GM12878 (cell line): ENCODE results near the gene IPO11. TPM values are rescaled to one million over a fixed set of nuclear protein-coding genes. Genes with fewer than 3 reads are reported as not detected.

Experiments
- ATAC-seq: fragments of 200-7000 bp; cut with Tn5 transposase; 3 replicates; pipeline ENCODE4 v1.9.1; 2020; ENCODE audit warnings: mild to moderate bottlenecking, moderate library complexity
- BruUV-seq: library from RNA; stranded (reverse); fragments of 400-500 nt; replicated peaks from 2 replicates; lab custom pipeline; 2021; lab: Mats Ljungman, UMichigan
- CTCF ChIA-PET: fragments of 300-600 bp; sonication (Branson Sonifier 250); formaldehyde crosslinking; extraction: SDS; loops from one replicate; lab custom pipeline; 2021; ENCODE audit warnings: inconsistent platforms; lab: Yijun Ruan, JAX
- POLR2A ChIA-PET: fragments of 350-600 bp; formaldehyde crosslinking; extraction: SDS; loops from one replicate; lab custom pipeline; 2021; ENCODE audit warnings: inconsistent platforms; lab: Charles Lee
- RAD21 ChIA-PET: fragments of 300-600 bp; sonication (Branson Sonifier 250); formaldehyde crosslinking; loops from one replicate; lab custom pipeline; 2023; ENCODE audit warnings: antibody characterized with exemption; ENCODE audit not compliant: unreplicated experiment; lab: Charles Lee
- SMC1A ChIA-PET: fragments of 300-600 bp; sonication (Branson Sonifier 250); formaldehyde crosslinking; loops from one replicate; lab custom pipeline; 2023; ENCODE audit not compliant: unreplicated experiment, uncharacterized antibody; lab: Charles Lee
- DNase-seq: peaks from one replicate; pipeline ENCODE4 v3.0.0-alpha.2; 2011; ENCODE audit warnings: low read depth, low spot score
- FAIRE-seq: peaks from 3 replicates; lab custom pipeline; 2011; peaks lifted over from hg19 to GRCh38; lab: Jason Lieb, UNC
- H2AFZ ChIP-seq: 2 replicates; pipeline ENCODE4 v1.6.0; 2011; ENCODE audit warnings: low read depth, low read length, control low read depth; ENCODE audit not compliant: control insufficient read depth
- H3K27ac ChIP-seq: 2 replicates; pipeline ENCODE4 v1.5.1; 2011; ENCODE audit warnings: control low read depth; ENCODE audit not compliant: control insufficient read depth, insufficient read depth
- H3K27me3 ChIP-seq, 2 experiments: replicated peaks in 1 of 2; 2 replicates each; pipeline versions ENCODE4 v1.6.0 to v1.6.1; 2011; ENCODE audit warnings: low read length in 1 of 2; ENCODE audit not compliant: control insufficient read depth in 2 of 2, insufficient read depth in 2 of 2
- H3K36me3 ChIP-seq, 2 experiments: 2 replicates each; pipeline ENCODE4 v1.5.1; 2011; ENCODE audit warnings: low read length in 1 of 2; ENCODE audit not compliant: control insufficient read depth in 2 of 2, insufficient read depth in 2 of 2
- H3K4me1 ChIP-seq: 2 replicates; pipeline ENCODE4 v1.6.1; 2011; ENCODE audit warnings: mild to moderate bottlenecking, low read length, moderate library complexity, mixed read lengths; ENCODE audit not compliant: control insufficient read depth, insufficient read depth
- H3K4me2 ChIP-seq: 2 replicates; pipeline ENCODE4 v1.6.0; 2011; ENCODE audit warnings: control low read depth; ENCODE audit not compliant: control insufficient read depth, insufficient read depth
- H3K4me3 ChIP-seq: fragments of 200-600 bp; sonication (generic); 2 replicates; pipeline ENCODE4 v1.5.1; 2016
- H3K79me2 ChIP-seq: 2 replicates; pipeline ENCODE4 v1.6.0; 2011; ENCODE audit warnings: low read length; ENCODE audit not compliant: control insufficient read depth, insufficient read depth
- H3K9ac ChIP-seq: 2 replicates; pipeline ENCODE4 v1.8.0; 2011; ENCODE audit warnings: low read length, control low read depth, mixed read lengths; ENCODE audit not compliant: control insufficient read depth, insufficient read depth
- H3K9me3 ChIP-seq: replicated peaks from 3 replicates; pipeline ENCODE4 v1.5.1; 2011; ENCODE audit warnings: mild to moderate bottlenecking, low read length; ENCODE audit not compliant: control insufficient read depth, insufficient read depth
- H4K20me1 ChIP-seq: 2 replicates; pipeline ENCODE4 v1.6.0; 2011; ENCODE audit not compliant: control insufficient read depth, insufficient read depth
- BCL11A ChIP-seq: IDR thresholded peaks from 2 replicates; pipeline ENCODE4 v1.6.1; 2011; ENCODE audit warnings: low read depth, low read length
- CREB1 ChIP-seq: IDR thresholded peaks from 2 replicates; pipeline ENCODE4 v1.6.1; 2012; ENCODE audit warnings: low read depth, mild to moderate bottlenecking, inconsistent platforms
- FOXK2 ChIP-seq: fragments of 450-650 bp; IDR thresholded peaks from 2 replicates; pipeline ENCODE4 v1.6.1; 2017; ENCODE audit warnings: mild to moderate bottlenecking, moderate library complexity
- NR2C1 ChIP-seq: fragments of 450-650 bp; IDR thresholded peaks from 2 replicates; pipeline ENCODE4 v1.6.1; 2017; ENCODE audit warnings: antibody characterized with exemption, mild to moderate bottlenecking, moderate library complexity
- PAX5 ChIP-seq: IDR thresholded peaks from 2 replicates; pipeline ENCODE4 v1.6.1; 2011; ENCODE audit warnings: low read depth, low read length, borderline replicate concordance
- RAD21 ChIP-seq: IDR thresholded peaks from 2 replicates; pipeline ENCODE4 v1.6.1; 2011; ENCODE audit warnings: mild to moderate bottlenecking, low read depth, low read length, moderate library complexity; ENCODE audit not compliant: insufficient read depth
- SPI1 ChIP-seq: IDR thresholded peaks from 2 replicates; pipeline ENCODE4 v1.6.1; 2011; ENCODE audit warnings: low read depth, mild to moderate bottlenecking, low read length, moderate library complexity, borderline replicate concordance; ENCODE audit not compliant: insufficient read depth
- TCF12 ChIP-seq: IDR thresholded peaks from 2 replicates; pipeline ENCODE4 v1.6.1; 2011; ENCODE audit warnings: low read depth, mild to moderate bottlenecking, low read length
- YBX1 ChIP-seq: fragments of 450-650 bp; IDR thresholded peaks from 2 replicates; pipeline ENCODE4 v1.6.1; 2016; ENCODE audit warnings: antibody characterized with exemption
- ZBED1 ChIP-seq: IDR thresholded peaks from 2 replicates; pipeline ENCODE4 v1.6.1; 2016; ENCODE audit warnings: borderline replicate concordance
- ZNF24 ChIP-seq: fragments of 450-650 bp; IDR thresholded peaks from 2 replicates; pipeline ENCODE4 v1.6.1; 2017; ENCODE audit warnings: antibody characterized with exemption, mild to moderate bottlenecking
- ZSCAN29 ChIP-seq: fragments of 450-650 bp; IDR thresholded peaks from 2 replicates; pipeline ENCODE4 v1.6.1; 2017; ENCODE audit warnings: mild to moderate bottlenecking, moderate library complexity
- WGBS: methylation state at CpG from one replicate; pipeline ENCODE4 v1.1.6; 2016; ENCODE audit warnings: low lambda C conversion rate; ENCODE audit not compliant: insufficient replicate concordance, insufficient coverage; ENCODE audit errors: missing lambda C conversion rate; 5-methylcytosine and 5-hydroxymethylcytosine counted together
- in situ Hi-C: fragments of 300-500 bp; cut with MboI; formaldehyde crosslinking; loops from 9 replicates; pipeline ENCODE4 v1.14.3; 2018; ENCODE audit warnings: mixed read lengths
- intact Hi-C: fragments of 100-400 bp; cut with micrococcal nuclease; formaldehyde crosslinking; loops from one replicate; pipeline ENCODE4 v1.14.2; 2022; ENCODE audit not compliant: unreplicated experiment
- polyA plus RNA-seq, 11 experiments: library from polyadenylated mRNA; depleted of rRNA in 4 of 11; unstranded in 6 of 11; stranded (reverse) in 5 of 11; fragments of >200 nt; fragmentation: Nextera tagmentation in 4 of 11; fragmentation: Illumina TruSeq in 1 of 11; extraction: Ambion mirVana in 4 of 11; extraction: Trizol in 1 of 11; gene quantifications; 1 replicate in 1 of 11; 2 replicates in 10 of 11; pipeline versions ENCODE4 v1.2.1 to v1.2.3, GENCODE V29; 2011 to 2016; ENCODE audit warnings: inconsistent platforms in 2 of 11, missing spikeins in 2 of 11, low read depth in 1 of 11
- total RNA-seq, 4 experiments: library from RNA; depleted of rRNA in 3 of 4; stranded (reverse); fragments of >200 nt in 3 of 4; fragmentation: Illumina TruSeq in 1 of 4; extraction: Trizol in 1 of 4; gene quantifications; 2 replicates each; pipeline versions ENCODE4 v1.2.1 to v1.2.3, GENCODE V29; 2013 to 2021
- TF ChIP-seq, protein P1 (sequence below): fragments of 450-650 bp; formaldehyde crosslinking; IDR thresholded peaks from 2 replicates; pipeline ENCODE4 v1.4.0; 2022; ENCODE audit warnings: mild to moderate bottlenecking, moderate library complexity
- TF ChIP-seq, protein P2 (sequence below): IDR thresholded peaks from 2 replicates; pipeline ENCODE4 v1.6.1; 2012; ENCODE audit warnings: low read length, inconsistent platforms
- TF ChIP-seq, protein P3 (sequence below): fragments of 450-650 bp; IDR thresholded peaks from 2 replicates; pipeline ENCODE4 v1.6.1; 2016; ENCODE audit warnings: mild to moderate bottlenecking, moderate library complexity, borderline replicate concordance

The IPO11 gene
- total and polyA plus RNA-seq, 10 of the 15 experiments (the other 5 are each of a cell fraction or from before 2014, with no cell fraction given): 14.1 to 49.3 (median 29.8) TPM

DNA sequence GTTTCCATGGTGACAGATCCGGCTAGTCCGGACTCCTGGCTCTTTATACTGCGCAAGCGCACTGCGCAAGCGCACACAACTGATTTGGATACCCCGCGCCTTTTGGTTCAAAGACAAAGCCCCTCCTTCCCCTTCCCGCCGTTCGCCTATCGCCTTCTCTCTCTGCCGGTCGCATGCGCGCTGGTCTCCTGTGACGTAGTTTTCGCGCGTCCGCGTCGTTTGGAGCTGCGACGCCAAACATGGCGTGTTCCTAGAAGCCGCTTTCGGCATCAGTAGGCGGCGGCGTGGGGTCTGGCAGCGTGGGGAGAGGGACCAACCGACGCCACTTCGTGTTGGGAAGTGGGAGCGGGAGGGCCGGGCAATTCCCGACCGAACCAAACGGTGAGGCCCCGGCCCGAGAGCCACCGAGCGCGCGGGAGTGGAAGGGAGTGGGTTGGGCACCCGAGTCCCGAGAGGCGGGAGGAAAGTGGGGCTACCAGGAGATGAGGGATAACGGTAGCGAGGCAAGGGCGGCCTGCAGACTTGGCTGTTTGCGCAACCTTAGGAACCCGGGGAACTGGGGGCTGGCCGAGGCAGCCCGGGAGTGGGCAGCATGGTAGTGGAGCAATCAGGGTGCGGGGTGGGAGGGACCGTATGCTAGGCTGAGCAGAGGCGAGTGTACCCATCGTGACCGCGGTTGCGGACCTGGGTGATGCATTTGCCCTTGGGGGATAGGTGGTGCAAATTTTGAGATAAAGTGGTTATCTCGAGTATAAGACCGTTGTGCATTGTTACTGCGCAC is at the start of gene IPO11 (continued):
- TF ChIP-seq, protein P1, sequence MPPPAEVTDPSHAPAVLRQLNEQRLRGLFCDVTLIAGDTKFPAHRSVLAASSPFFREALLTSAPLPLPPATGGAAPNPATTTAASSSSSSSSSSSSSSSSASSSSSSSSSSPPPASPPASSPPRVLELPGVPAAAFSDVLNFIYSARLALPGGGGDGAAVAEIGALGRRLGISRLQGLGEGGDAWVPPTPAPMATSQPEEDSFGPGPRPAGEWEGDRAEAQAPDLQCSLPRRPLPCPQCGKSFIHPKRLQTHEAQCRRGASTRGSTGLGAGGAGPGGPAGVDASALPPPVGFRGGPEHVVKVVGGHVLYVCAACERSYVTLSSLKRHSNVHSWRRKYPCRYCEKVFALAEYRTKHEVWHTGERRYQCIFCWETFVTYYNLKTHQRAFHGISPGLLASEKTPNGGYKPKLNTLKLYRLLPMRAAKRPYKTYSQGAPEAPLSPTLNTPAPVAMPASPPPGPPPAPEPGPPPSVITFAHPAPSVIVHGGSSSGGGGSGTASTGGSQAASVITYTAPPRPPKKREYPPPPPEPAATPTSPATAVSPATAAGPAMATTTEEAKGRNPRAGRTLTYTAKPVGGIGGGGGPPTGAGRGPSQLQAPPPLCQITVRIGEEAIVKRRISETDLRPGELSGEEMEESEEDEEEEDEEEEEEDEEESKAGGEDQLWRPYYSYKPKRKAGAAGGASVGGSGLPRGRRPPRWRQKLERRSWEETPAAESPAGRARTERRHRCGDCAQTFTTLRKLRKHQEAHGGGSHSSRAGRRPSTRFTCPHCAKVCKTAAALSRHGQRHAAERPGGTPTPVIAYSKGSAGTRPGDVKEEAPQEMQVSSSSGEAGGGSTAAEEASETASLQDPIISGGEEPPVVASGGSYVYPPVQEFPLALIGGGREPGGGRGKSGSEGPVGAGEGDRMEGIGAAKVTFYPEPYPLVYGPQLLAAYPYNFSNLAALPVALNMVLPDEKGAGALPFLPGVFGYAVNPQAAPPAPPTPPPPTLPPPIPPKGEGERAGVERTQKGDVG (CRISPR knock-in tag): no peak
- TF ChIP-seq, protein P2, sequence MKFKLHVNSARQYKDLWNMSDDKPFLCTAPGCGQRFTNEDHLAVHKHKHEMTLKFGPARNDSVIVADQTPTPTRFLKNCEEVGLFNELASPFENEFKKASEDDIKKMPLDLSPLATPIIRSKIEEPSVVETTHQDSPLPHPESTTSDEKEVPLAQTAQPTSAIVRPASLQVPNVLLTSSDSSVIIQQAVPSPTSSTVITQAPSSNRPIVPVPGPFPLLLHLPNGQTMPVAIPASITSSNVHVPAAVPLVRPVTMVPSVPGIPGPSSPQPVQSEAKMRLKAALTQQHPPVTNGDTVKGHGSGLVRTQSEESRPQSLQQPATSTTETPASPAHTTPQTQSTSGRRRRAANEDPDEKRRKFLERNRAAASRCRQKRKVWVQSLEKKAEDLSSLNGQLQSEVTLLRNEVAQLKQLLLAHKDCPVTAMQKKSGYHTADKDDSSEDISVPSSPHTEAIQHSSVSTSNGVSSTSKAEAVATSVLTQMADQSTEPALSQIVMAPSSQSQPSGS: no peak
- TF ChIP-seq YBX1: no peak
- TF ChIP-seq CREB1: peak; percentile 100

DNA sequence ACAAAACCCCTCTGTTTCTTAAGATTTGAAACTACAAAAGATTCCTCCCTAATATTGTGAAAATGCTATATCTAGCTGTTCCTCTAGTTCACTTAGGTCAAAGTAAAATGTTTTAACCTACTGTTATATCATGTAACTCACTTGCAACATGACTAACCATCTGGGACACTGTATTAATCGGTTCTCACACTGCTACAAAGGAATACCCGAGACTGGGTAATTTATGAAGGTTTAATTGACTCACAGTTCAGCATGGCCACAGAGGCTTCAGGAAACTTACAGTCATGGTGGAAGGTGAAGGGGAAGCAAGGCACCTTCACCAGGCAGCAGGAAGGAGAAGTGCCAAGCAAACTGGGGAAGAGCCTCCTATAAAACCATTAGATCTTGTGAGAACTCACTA is 43.5 kb upstream of the IPO11 start:
- Histone ChIP-seq H4K20me1 (no peaks in the 10 kb centered on the region), H3K4me1 (no peaks in the 10 kb centered on the region), H3K36me3 (peaks cover 3 to 27% of the 10 kb centered on the region in 2 experiments), H3K4me2 (no peak overlapping the region), H3K27ac (no peak overlapping the region), H3K9me3 (no peaks in the 10 kb centered on the region; the same call in 2 of the 3 replicates), H2AFZ (no peak overlapping the region), H3K4me3 (no peak overlapping the region), H3K9ac (no peak overlapping the region), H3K27me3 (no peaks in the 10 kb centered on the region), H3K79me2 (no peaks in the 10 kb centered on the region)
- ChIA-PET POLR2A (no interaction called here), CTCF (interaction anchor here (1.9 kb wide), 1 partner anchor 144 kb away, joined by 7 read pairs; no protein-coding TSS in a partner anchor), RAD21 (no interaction called here), SMC1A (interaction anchor here (0.6 to 1.7 kb wide), 2 partner anchors 24 to 145 kb away, joined by 3 to 7 read pairs; no protein-coding TSS in a partner anchor)
- BruUV-seq: no TSS peak
- WGBS: 48% methylated on average over 2 of the region's 2 CpGs
- no peak for DNase-seq
- no peak for ATAC-seq
- FAIRE-seq: no peak
- intact Hi-C loops: no loop called here
- in situ Hi-C loops: no loop called here
- no peak for TF ChIP-seq BCL11A
- TF ChIP-seq PAX5: no peak
- TF ChIP-seq SPI1: no peak
- TF ChIP-seq, protein P3, sequence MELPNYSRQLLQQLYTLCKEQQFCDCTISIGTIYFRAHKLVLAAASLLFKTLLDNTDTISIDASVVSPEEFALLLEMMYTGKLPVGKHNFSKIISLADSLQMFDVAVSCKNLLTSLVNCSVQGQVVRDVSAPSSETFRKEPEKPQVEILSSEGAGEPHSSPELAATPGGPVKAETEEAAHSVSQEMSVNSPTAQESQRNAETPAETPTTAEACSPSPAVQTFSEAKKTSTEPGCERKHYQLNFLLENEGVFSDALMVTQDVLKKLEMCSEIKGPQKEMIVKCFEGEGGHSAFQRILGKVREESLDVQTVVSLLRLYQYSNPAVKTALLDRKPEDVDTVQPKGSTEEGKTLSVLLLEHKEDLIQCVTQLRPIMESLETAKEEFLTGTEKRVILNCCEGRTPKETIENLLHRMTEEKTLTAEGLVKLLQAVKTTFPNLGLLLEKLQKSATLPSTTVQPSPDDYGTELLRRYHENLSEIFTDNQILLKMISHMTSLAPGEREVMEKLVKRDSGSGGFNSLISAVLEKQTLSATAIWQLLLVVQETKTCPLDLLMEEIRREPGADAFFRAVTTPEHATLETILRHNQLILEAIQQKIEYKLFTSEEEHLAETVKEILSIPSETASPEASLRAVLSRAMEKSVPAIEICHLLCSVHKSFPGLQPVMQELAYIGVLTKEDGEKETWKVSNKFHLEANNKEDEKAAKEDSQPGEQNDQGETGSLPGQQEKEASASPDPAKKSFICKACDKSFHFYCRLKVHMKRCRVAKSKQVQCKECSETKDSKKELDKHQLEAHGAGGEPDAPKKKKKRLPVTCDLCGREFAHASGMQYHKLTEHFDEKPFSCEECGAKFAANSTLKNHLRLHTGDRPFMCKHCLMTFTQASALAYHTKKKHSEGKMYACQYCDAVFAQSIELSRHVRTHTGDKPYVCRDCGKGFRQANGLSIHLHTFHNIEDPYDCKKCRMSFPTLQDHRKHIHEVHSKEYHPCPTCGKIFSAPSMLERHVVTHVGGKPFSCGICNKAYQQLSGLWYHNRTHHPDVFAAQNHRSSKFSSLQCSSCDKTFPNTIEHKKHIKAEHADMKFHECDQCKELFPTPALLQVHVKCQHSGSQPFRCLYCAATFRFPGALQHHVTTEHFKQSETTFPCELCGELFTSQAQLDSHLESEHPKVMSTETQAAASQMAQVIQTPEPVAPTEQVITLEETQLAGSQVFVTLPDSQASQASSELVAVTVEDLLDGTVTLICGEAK: no peak
- TF ChIP-seq FOXK2: no peak
- no peak for TF ChIP-seq ZNF24
- no peak for TF ChIP-seq NR2C1
- TF ChIP-seq TCF12: no peak
- TF ChIP-seq RAD21: no peak
- TF ChIP-seq ZBED1: no peak
- TF ChIP-seq ZSCAN29: no peak
